GM21515 (cell line): ENCODE measurements around the gene PTPRM.

ENCODE experiments used
- ATAC-seq: cut with Tn5 transposase; IDR thresholded peaks from one replicate; pipeline ENCODE4 v1.9.1; 2021; ENCODE audit not compliant: unreplicated experiment

Gene PTPRM

GRCh38 chr18:7624697-7625096 is 57.6 kb downstream of the PTPRM start:
- no peak for ATAC-seq

- ATAC-seq = no peak
Measured at GRCh38 chr18:7626175-7626921, 59.2 kb downstream of the PTPRM start.

- no peak for ATAC-seq
Measured at GRCh38 chr18:7626922-7627440, 59.9 kb downstream of the PTPRM start.

GRCh38 chr18:7629416-7629815 is 62.3 kb downstream of the PTPRM start:
- no peak for ATAC-seq

DNA sequence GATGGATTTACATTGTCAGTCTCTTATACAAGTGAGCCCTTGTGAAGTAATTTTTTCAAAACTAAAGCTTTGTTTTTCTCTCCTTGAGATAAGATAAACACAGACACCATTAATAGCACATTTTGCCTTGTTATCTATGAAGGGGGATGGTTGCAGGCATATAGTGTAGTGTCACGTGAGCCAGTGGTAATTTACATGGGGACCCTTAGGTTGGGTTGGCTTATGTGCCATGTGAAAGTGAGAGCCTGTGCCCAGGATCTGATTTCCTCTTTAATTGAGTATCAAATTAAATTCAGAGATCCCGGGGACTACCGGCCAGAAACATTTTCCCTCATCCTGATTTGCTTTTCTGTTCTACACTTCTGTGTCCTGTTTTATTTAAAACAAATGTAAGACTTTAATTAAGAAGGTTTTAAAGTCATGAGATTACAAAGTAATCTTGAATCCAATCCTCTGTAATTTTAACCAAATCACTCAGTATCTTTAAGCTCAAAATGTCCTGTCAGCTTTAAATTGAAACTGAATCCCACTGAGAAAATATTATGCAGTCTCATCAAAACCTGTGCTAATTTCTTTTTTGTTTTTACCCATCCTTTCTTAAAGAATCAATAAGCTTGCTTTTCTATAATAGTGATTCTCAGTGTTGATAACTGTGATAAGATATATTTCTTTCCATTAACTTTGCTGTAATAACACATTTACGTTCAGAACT is 63.8 kb downstream of the PTPRM start:
- no peak for ATAC-seq

DNA sequence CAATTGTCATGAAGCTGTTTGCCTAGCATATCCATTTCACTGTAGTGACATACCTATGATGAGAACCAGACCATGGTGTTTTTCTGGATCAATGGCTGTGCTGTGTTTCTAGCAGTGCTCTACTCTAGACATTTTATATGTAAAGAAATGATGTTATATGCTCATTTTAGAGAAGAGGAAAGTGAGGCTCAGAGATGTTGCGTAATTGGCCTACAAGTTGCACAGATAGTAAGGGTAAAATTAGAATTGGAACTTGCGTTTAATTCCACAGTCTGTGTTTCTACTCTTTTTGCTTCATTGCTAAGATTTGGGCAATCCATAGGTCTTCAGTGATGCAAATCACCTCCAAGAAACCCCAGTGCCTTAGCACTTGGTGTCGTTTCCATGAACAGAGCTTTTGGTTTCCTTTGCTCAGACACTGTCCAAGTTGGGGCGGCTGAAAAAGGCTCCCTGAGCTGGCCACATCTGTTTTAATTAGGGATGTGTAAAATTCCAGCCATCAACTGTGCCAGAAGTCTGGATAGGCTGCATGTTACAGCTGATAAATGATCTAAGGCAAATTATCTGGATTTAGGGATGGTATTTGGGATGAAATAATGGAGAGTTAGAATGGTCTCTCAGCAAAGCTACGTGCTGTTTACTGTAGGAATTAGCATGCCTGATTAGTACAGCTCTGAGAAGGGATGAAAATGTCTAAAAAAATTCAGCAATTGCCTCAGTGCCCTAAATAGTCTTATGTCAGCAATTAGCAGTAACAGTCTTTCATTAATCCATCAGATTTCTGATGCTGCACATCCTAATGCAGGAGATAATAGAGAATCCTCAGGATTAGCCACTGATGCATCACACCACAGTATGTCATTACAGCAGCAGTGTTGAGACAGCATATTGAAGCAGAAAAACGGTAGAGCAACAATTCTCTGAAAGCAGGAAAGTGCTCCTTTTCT is 65.3 kb downstream of the PTPRM start:
- ATAC-seq = no peak

GRCh38 chr18:7633171-7633570 is 66.1 kb downstream of the PTPRM start:
- no peak for ATAC-seq

DNA sequence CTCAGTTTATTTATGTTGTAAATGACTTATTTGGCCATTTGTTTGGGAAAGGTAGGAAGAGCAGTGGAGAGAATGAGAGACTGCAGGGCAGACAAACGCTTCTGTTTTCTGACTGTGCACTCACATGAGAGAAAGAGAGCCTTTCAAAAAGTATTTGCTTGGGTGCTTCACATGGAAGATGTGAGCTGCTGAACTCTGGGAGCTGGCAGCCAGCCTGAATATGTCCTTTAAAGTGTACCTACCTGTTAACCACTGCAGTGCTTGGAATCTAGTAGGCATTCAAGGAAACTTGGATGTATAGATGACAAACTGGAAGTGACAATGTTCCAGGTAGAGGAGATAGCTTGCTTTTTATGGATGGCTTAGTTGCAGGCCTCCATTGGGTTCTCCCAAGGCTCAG is 68.8 kb downstream of the PTPRM start:
- no peak for ATAC-seq

- ATAC-seq = no peak
Measured at GRCh38 chr18:7637269-7637668, 70.2 kb downstream of the PTPRM start.

DNA sequence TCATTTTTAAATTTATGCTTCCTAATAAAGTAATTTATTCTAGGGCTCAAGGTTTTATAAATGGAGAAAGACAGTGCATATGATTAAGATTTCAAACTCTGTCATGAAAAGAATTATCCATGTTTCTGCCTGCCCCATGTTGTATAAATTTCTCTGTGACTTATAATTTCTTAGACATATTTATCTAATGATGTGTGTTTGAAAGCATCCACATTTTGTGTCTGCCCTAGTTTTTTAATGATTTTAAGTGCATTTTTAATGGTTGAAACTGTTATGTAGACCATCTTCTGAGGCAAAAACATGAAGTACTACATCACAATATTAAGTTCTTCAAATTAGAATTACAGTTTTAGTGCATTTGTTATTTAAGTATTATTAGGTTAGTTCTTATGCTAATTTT is 71.2 kb downstream of the PTPRM start:
- ATAC-seq = no peak

DNA sequence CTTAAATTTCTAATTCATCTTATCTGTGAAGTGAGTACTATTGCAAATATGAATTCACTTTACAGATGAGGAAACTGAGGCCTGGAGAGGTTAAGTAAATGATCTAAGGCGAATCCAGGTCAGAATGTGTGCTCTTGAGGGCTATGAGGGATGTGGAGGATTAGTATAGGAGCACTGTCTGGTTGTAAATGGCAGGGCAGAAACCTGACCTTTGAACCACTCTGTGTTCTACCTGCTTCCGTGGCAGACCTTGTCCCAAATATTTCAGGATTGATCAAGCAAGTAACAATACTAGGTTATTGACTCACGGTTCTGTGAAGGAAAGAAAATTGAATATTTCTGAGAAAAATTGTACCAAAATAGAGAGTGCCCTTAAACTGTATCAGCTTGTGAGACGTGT is 74.7 kb downstream of the PTPRM start:
- ATAC-seq = no peak

DNA sequence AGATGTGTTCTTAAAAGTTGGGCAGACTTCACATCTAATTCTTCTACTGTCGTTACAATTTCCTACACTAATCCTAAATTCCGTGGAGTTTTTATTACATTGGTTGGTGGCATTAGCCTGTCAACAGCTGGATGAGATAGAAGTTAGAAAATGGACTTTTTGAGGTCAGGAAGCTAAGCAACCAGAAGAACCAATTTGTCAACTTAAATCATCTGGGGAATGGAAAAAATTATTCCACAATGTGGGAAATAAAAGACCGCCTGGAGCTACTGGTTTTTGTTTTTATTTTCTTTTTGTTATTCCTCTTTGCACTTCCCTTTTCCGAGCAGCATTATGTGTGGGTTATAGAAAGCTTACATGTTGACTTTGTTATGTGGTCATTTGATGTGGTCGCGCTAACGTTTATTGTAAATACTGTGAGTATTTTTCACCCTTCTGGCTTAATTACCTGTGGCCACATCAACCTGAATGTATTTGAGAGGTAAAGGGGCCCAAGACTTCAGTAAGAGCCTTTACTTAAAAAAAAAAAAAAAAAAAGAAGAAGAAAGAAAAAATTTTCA is 75.3 kb downstream of the PTPRM start:
- no peak for ATAC-seq

- no peak for ATAC-seq
Measured at GRCh38 chr18:7645756-7646155, 78.6 kb downstream of the PTPRM start.

GRCh38 chr18:7646174-7646886 is 79.2 kb downstream of the PTPRM start:
- no peak for ATAC-seq

DNA sequence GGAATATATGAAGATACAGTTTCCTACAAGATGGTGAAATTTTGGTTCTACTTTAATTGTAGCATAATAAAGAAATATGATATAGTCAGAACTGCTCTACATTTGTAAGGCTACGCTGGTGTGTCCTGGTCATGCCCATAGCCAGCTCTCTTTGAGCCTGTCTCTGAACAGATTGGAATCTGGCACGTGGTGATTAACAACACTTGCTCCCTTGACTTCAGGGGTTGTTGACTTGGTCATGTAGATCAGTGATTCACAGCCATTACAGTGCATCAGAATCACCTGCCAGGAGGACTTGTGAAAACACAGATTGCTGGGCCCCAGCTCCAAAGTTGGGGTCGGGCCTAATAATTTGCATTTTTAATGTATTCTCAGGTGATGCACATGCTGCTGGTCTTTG is 80.4 kb downstream of the PTPRM start:
- no peak for ATAC-seq

DNA sequence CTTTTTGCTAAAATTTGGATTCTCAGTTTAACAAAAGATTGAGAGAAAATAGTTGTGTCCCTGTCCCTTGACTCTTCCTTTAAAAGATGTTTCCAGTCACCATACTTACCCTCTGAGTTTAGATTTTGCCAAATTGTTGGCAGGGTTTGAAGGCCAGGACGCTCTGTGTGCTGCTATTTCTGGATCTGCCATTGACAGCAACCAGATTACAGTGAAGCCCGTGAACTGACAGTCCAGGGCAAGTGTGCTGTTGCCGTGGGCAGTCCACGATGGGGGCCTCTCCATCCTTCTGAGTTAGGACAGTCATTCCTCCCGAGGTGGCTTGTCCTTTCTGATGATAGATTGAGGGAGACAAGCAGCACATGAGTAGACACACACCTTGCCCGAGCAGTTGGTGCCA is 89.9 kb downstream of the PTPRM start:
- ATAC-seq = no peak

DNA sequence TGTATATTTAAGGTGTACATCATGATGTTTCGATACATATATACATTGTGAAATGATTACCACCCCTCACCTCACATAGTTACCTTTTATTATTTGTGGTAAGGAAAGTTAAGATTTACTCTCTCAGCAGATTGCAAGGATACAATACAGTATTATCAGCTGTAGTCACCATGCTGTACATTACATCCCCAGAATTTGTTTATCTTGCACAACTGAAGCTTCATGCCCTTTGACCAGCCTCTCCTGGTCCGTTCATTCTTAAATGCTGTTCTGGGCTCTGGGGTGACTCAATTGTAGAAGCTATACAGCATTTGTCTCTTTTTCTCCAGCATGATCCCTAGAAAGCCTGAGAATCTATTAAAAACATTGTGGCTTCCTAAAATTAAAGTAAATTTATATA is 90.8 kb downstream of the PTPRM start:
- no peak for ATAC-seq

DNA sequence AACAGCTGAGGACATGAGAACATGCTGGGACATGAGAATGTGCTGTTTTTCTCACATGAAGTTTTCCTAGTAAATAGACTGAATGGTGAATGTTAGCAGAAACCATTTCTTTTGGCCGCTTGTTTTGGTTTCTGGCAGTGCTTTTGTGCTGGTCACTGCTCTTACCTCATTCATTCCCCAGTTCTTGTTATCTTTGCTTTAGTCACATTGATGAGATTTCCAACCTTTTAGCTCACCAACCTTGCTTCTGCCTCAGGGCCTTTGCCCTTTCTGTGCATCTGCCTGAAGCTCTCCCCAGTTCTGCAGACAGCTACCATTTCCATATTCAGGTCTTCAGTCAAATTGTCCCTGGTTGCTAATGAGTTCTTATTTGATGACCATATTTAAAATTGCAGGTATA is 91.6 kb downstream of the PTPRM start:
- no peak for ATAC-seq

DNA sequence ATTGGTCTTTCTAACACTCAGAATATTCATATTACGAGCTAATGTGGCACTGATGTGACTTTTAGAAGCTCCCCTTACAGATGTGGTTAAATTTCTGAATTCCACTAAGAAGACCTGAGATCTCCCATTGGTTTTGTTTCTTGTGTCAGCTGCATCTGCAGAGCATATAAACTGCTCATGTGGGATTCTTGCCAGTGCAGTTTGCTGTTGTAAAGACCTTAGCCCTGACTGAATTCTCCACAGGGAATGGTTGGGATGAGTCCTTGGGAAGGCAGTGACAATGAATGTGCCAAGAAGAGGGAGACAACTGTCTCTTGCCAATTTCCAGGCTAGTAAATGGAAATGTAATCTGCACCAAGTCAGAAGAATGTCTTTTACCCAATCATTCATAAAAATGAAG is 94.1 kb downstream of the PTPRM start:
- ATAC-seq = no peak

GRCh38 chr18:7662866-7663265 is 95.8 kb downstream of the PTPRM start:
- ATAC-seq = no peak
